Keratinocyte (primary cell): Measurements from ENCODE around the gene NRG3. TPM values are rescaled to one million over a fixed set of nuclear protein-coding genes. Genes with fewer than 3 reads are reported as not detected.

Experiments used
- DNase-seq: peaks from one replicate; pipeline ENCODE4 v3.0.0-alpha.2; 2011; ENCODE audit warnings: low read depth, missing footprints, low spot score
- FAIRE-seq: peaks from 2 replicates; lab custom pipeline; 2011; peaks lifted over from hg19 to GRCh38; lab: Jason Lieb, UNC
- H2AFZ ChIP-seq: 2 replicates; pipeline ENCODE4 v1.6.0; 2012; ENCODE audit warnings: low read length, control low read depth, inconsistent platforms; ENCODE audit not compliant: control insufficient read depth
- H3K27ac ChIP-seq: 2 replicates; pipeline ENCODE4 v1.5.1; 2011; ENCODE audit warnings: low read length; ENCODE audit not compliant: control insufficient read depth, insufficient read depth
- H3K27me3 ChIP-seq: 3 replicates; pipeline ENCODE4 v1.6.0; 2011; ENCODE audit warnings: low read length; ENCODE audit not compliant: control insufficient read depth, insufficient read depth; ENCODE audit errors: extremely low read depth
- H3K36me3 ChIP-seq, 2 experiments: 2 replicates in 1 of 2; 3 replicates in 1 of 2; pipeline ENCODE4 v1.5.1; 2011; ENCODE audit warnings: low read length in 2 of 2, mild to moderate bottlenecking in 1 of 2; ENCODE audit not compliant: control insufficient read depth in 2 of 2, insufficient read depth in 2 of 2; ENCODE audit errors: extremely low read depth in 1 of 2
- H3K4me1 ChIP-seq: 3 replicates; pipeline ENCODE4 v1.5.1; 2011; ENCODE audit warnings: low read length; ENCODE audit not compliant: control insufficient read depth, insufficient read depth; ENCODE audit errors: extremely low read depth
- H3K4me2 ChIP-seq: 3 replicates; pipeline ENCODE4 v1.6.0; 2011; ENCODE audit warnings: low read depth, low read length; ENCODE audit not compliant: control insufficient read depth, insufficient read depth; ENCODE audit errors: extremely low read depth
- H3K4me3 ChIP-seq, 3 experiments: fragments of 200-600 bp in 1 of 3; sonication (generic) in 1 of 3; 2 replicates in 2 of 3; 3 replicates in 1 of 3; pipeline ENCODE4 v1.5.1; 2011 to 2016; ENCODE audit warnings: low read length in 3 of 3, mild to moderate bottlenecking in 3 of 3, control low read depth in 2 of 3, inconsistent platforms in 1 of 3, low read depth in 1 of 3, mixed read lengths in 1 of 3, mixed run types in 1 of 3, moderate library complexity in 1 of 3; ENCODE audit not compliant: control insufficient read depth in 2 of 3, insufficient read depth in 2 of 3; ENCODE audit errors: extremely low read depth in 1 of 3
- H3K79me2 ChIP-seq: 2 replicates; pipeline ENCODE4 v1.6.0; 2012; ENCODE audit warnings: low read length; ENCODE audit not compliant: control insufficient read depth, insufficient read depth
- H3K9ac ChIP-seq: 3 replicates; pipeline ENCODE4 v1.6.0; 2011; ENCODE audit warnings: low read length; ENCODE audit not compliant: control insufficient read depth, insufficient read depth; ENCODE audit errors: extremely low read depth
- H3K9me1 ChIP-seq: 3 replicates; pipeline ENCODE4 v1.6.0; 2011; ENCODE audit warnings: low read length; ENCODE audit not compliant: control insufficient read depth, insufficient read depth; ENCODE audit errors: extremely low read depth
- H3K9me3 ChIP-seq: 2 replicates; pipeline ENCODE4 v1.5.1; 2012; ENCODE audit warnings: low read depth, low read length; ENCODE audit not compliant: control insufficient read depth
- H4K20me1 ChIP-seq: 3 replicates; pipeline ENCODE4 v1.6.0; 2011; ENCODE audit warnings: low read length; ENCODE audit not compliant: control insufficient read depth, insufficient read depth; ENCODE audit errors: extremely low read depth
- EZH2 ChIP-seq: IDR thresholded peaks from one replicate; pipeline ENCODE4 v1.6.1; 2012; ENCODE audit warnings: inconsistent platforms, mild to moderate bottlenecking, low read length, moderate library complexity
- dilution Hi-C: fragments of 300-500 bp; cut with MboI; formaldehyde crosslinking; loops from one replicate; pipeline ENCODE4 v1.7.0; 2020; ENCODE audit warnings: low sequenced_read_pairs; ENCODE audit not compliant: extremely low pct_ligation_motif_present
- polyA plus RNA-seq, 5 experiments: library from polyadenylated mRNA; depleted of rRNA in 3 of 5; stranded (reverse) in 3 of 5; stranded (forward) in 1 of 5; unstranded in 1 of 5; fragments of >200 nt; gene quantifications; 1 replicate in 1 of 5; 2 replicates in 3 of 5; 3 replicates in 1 of 5; pipeline versions ENCODE4 v1.2.1 to v1.2.3, GENCODE V29; 2011 to 2012; ENCODE audit warnings: missing spikeins in 2 of 5, low read depth in 1 of 5, low replicate concordance in 1 of 5
- TF ChIP-seq, protein P1 (sequence below), 3 experiments: IDR thresholded peaks in 1 of 3; conservative IDR thresholded peaks in 1 of 3; optimal IDR thresholded peaks in 1 of 3; 2 replicates in 2 of 3; 3 replicates in 1 of 3; pipeline versions ENCODE3 to v1.5.1; 2011; ENCODE audit warnings: low read length in 3 of 3, mild to moderate bottlenecking in 3 of 3, moderate library complexity in 2 of 3, control low read depth in 1 of 3, inconsistent platforms in 1 of 3; ENCODE audit not compliant: insufficient read depth in 2 of 3; ENCODE audit errors: extremely low read depth in 1 of 3

Gene NRG3
- polyA plus RNA-seq, 1 donor (not counting 4 experiments of a cell fraction or from before 2014, with no cell fraction given): not detected

DNA sequence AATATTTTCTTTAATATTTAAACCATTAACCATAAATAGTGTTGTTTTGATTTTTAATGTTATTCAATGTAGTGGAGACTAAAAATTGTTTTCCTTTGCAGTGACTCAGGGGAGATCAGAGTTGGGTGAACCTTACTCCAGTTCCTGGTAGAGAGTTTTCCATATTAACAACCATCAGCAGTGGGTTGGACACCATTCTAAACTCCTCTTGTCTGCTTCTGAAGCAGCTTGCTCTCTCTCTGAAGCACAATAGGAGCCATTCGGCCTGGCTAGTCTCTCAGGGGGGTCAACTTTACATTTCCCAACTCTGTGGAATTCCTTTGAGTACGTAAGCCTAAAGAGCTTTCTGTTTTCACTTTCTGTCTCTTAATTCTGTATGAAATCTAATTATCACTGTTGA lies 9.4 kb upstream of the NRG3 start:
- no peaks in the 10 kb centered on the region for H3K36me3 ChIP-seq
- H3K9me3 ChIP-seq: no peaks in the 10 kb centered on the region
- no peak overlapping the region for H3K4me2 ChIP-seq
- no peaks in the 10 kb centered on the region for H4K20me1 ChIP-seq
- no peaks in the 10 kb centered on the region for H3K27me3 ChIP-seq
- H3K79me2 ChIP-seq: no peaks in the 10 kb centered on the region
- H3K4me1 ChIP-seq: no peaks in the 10 kb centered on the region
- no peak overlapping the region for H3K9ac ChIP-seq
- no peak for DNase-seq
- TF ChIP-seq, protein P1, sequence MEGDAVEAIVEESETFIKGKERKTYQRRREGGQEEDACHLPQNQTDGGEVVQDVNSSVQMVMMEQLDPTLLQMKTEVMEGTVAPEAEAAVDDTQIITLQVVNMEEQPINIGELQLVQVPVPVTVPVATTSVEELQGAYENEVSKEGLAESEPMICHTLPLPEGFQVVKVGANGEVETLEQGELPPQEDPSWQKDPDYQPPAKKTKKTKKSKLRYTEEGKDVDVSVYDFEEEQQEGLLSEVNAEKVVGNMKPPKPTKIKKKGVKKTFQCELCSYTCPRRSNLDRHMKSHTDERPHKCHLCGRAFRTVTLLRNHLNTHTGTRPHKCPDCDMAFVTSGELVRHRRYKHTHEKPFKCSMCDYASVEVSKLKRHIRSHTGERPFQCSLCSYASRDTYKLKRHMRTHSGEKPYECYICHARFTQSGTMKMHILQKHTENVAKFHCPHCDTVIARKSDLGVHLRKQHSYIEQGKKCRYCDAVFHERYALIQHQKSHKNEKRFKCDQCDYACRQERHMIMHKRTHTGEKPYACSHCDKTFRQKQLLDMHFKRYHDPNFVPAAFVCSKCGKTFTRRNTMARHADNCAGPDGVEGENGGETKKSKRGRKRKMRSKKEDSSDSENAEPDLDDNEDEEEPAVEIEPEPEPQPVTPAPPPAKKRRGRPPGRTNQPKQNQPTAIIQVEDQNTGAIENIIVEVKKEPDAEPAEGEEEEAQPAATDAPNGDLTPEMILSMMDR (optimal IDR thresholded peaks at IDR 0.05 in 1 of 3, IDR thresholded peaks at IDR 0.05 in 1 of 3, conservative IDR thresholded peaks at IDR 0.05 in 1 of 3; ENCODE audit: extremely low read depth in 1 of 3, insufficient read depth in 2 of 3, low read length in 3 of 3): no peak
- no peak for TF ChIP-seq EZH2
- no peak overlapping the region for H3K4me3 ChIP-seq
- no peaks in the 10 kb centered on the region for H3K9me1 ChIP-seq
- no peak for FAIRE-seq
- no peak overlapping the region for H2AFZ ChIP-seq
- dilution Hi-C loops: no loop called here
- no peak overlapping the region for H3K27ac ChIP-seq

DNA sequence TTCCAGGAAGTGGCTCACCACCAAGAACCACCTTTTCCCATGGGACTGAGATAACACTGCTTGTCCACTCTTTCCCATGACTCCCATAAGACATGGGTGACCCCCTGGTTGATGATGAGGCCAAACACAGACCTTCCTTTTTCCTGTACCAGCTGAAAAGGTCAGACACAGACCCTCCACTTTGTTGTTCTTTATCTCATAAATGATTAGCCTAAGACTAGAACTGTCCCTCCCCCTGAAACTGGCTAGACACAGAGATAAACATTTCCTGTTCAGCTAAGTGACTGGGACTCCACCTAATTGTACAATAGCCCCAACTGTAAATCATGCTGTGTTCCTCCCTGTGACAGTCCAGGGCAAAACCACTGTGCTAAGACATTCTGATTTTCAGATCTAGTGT lies 8.2 kb upstream of the NRG3 start:
- peaks cover 2% of the 10 kb centered on the region for H3K27me3 ChIP-seq
- TF ChIP-seq, protein P1 (optimal IDR thresholded peaks at IDR 0.05 in 1 of 3, IDR thresholded peaks at IDR 0.05 in 1 of 3, conservative IDR thresholded peaks at IDR 0.05 in 1 of 3; ENCODE audit: extremely low read depth in 1 of 3, insufficient read depth in 2 of 3, low read length in 3 of 3): no peak
- no peak for TF ChIP-seq EZH2
- no peak for DNase-seq
- H3K79me2 ChIP-seq: no peaks in the 10 kb centered on the region
- H4K20me1 ChIP-seq: no peaks in the 10 kb centered on the region
- H3K36me3 ChIP-seq: no peaks in the 10 kb centered on the region
- no peaks in the 10 kb centered on the region for H3K9me1 ChIP-seq
- H3K9me3 ChIP-seq: no peaks in the 10 kb centered on the region
- no peaks in the 10 kb centered on the region for H3K4me1 ChIP-seq
- FAIRE-seq: no peak
- H3K4me2 ChIP-seq: no peak overlapping the region
- dilution Hi-C loops: no loop called here
- H2AFZ ChIP-seq: no peak overlapping the region
- H3K9ac ChIP-seq: no peak overlapping the region
- H3K27ac ChIP-seq: no peak overlapping the region
- H3K4me3 ChIP-seq: no peak overlapping the region
